Fibroblast of villous mesenchyme (primary cell): ENCODE data around the gene LCE1E. TPM values are rescaled to one million over a fixed set of nuclear protein-coding genes. Genes with fewer than 3 reads are reported as not detected.

Experiments used
- DNase-seq: peaks from one replicate; pipeline ENCODE4 v3.0.0-alpha.2; 2010; ENCODE audit warnings: low read depth
- H3K4me3 ChIP-seq: 2 replicates; pipeline ENCODE4 v1.5.1; 2011; ENCODE audit warnings: low read depth, mild to moderate bottlenecking, low read length
- total RNA-seq: library from RNA; depleted of rRNA; stranded (reverse); fragments of >200 nt; gene quantifications from 2 replicates; pipeline ENCODE4 v1.2.3, GENCODE V29; 2012
- TF ChIP-seq, protein P1 (sequence below): IDR thresholded peaks from 2 replicates; pipeline ENCODE4 v1.5.1; 2012; ENCODE audit warnings: low read depth, mild to moderate bottlenecking, low read length; ENCODE audit not compliant: insufficient read depth

Gene LCE1E
- total RNA-seq, 1 donor = not detected

DNA sequence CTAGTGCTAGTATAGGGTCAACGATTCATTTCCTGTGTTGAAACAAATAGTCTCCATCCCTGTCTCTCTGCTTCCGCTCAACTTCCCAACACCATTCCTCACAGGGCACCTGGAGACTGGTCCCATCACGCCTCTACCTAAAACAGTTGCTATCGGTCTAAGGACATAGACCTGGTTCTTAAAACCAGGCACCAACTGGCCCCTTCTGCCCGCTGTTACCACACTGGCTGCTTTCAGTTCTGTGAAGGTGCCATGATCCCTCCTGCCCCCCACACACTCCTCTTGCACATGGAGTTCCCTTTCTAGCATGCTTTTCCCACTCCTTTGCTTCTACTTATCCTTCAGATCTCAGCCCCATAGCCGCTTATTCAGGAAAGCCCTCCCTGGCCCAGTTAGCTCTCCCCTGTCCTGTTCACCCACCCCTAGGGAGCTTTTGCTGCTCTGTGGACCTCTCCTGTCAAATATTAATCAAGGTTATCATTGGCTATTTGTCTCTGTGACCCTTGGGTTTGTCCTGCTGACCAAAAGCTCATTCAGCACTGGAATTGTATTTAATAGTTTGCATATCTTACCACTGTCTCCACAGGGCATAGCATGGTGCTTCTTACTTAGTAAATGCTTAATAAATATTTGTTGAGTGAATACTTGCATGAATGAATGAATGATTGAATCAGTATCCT is 40.2 kb upstream of the LCE1E start:
- TF ChIP-seq, protein P1, sequence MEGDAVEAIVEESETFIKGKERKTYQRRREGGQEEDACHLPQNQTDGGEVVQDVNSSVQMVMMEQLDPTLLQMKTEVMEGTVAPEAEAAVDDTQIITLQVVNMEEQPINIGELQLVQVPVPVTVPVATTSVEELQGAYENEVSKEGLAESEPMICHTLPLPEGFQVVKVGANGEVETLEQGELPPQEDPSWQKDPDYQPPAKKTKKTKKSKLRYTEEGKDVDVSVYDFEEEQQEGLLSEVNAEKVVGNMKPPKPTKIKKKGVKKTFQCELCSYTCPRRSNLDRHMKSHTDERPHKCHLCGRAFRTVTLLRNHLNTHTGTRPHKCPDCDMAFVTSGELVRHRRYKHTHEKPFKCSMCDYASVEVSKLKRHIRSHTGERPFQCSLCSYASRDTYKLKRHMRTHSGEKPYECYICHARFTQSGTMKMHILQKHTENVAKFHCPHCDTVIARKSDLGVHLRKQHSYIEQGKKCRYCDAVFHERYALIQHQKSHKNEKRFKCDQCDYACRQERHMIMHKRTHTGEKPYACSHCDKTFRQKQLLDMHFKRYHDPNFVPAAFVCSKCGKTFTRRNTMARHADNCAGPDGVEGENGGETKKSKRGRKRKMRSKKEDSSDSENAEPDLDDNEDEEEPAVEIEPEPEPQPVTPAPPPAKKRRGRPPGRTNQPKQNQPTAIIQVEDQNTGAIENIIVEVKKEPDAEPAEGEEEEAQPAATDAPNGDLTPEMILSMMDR = no peak
- no peak overlapping the region for H3K4me3 ChIP-seq
- DNase-seq = no peak

DNA sequence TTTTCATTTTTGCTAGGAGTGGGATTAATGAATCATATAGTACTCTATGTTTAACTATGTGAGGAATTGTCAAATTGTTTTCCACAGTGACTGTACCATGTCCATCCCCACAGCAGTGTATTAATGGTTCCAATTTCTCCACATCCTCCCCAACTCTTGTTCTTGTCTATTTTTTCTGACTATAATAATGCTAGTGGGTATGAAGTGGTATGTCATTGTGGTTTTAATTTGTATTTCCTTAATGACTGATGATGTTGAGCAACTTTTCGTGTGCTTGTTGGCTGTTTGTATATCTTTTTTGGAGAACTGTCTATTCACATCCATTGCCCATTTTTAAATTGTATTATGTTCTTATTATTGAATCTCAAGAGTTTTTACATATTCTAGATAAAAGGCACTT is 38.2 kb upstream of the LCE1E start:
- no peak for DNase-seq
- TF ChIP-seq, protein P1 = no peak
- no peak overlapping the region for H3K4me3 ChIP-seq

DNA sequence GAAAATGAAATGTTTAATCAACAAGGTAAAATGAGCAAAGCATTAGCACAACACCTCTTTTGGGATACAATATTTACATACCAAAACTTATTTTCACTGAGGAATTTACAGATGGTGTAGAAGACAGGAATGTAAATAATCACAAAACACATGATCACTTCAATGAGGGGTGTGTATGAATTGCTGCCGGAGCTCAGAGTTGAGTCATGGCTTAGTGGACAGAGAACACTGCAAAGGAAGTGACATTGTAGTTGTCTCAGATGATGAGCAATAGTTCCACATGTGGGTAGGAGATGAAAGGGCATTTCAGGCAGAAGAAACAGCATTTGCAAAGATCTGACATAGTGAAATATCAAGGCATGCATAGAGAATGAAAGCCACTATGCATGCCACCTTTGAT is 33.8 kb upstream of the LCE1E start:
- H3K4me3 ChIP-seq = no peak overlapping the region
- TF ChIP-seq, protein P1 = no peak
- peak; percentile 34 for DNase-seq

DNA sequence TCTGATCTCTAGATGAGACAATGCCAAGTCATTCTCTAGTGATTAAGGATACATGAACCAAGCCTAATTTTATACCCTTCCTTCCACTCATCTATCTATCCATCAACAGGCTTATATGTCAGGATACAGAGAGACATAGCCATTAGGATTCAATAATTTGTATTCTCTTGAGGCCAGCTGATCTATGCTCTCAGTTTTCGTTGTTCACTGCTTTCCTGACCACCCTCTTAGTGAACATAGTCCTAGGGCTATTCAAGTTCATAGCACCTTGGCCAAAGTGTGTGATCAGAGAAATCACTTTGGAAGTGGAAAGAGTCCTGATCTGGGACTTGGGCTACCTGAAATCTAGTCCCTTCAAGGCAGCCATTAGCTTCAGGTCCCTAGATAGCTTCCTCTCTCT is 32.5 kb upstream of the LCE1E start:
- no peak for DNase-seq
- TF ChIP-seq, protein P1 = no peak
- H3K4me3 ChIP-seq = no peak overlapping the region

DNA sequence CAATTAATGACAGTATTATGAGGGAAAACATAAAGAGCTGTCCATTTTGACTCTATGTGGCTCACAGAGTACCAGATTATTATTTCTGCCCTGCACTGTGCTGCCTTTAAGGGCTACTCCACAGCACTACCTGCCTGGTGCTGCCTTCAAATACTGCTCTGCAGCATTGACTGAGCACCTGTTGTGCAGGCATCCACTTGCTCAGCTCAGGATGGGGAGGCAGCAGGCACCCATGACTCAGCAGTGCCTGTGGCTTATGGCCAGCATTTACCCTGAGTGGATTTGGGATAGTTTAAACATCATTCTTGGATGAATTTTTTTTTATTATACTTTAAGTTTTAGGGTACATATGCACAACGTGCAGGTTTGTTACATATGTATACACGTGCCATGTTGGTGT is 29.2 kb upstream of the LCE1E start:
- H3K4me3 ChIP-seq = no peak overlapping the region
- TF ChIP-seq, protein P1 = no peak
- no peak for DNase-seq

DNA sequence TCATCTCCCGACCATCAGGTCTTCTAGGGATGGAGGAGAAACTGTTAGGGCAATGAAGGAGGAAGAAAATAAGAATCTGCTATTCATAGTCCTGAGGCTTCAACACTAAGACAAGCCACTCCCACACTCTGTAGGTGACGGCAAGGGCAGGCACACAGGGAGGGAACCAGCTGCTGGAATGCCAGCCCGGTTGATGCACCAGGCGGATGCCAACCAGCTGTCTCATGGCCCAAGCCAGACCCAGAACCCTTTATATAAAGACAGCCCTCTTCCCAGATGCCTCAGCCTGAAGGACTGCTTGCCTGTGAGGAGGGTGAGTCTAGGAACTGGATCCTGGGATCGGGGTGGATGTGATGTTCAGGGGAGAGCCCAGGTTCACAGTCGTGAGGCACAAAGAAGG is 28.3 kb upstream of the LCE1E start, which contains the start of gene KPRP:
Gene KPRP, plus strand, starts transcription at position 279 of the 400 bp plus-strand sequence. CDS start 1,564 bp downstream, outside the sequence.
- H3K4me3 ChIP-seq = no peak within 1 kb of the TSS
- TF ChIP-seq, protein P1 = no peak
- no peak for DNase-seq

DNA sequence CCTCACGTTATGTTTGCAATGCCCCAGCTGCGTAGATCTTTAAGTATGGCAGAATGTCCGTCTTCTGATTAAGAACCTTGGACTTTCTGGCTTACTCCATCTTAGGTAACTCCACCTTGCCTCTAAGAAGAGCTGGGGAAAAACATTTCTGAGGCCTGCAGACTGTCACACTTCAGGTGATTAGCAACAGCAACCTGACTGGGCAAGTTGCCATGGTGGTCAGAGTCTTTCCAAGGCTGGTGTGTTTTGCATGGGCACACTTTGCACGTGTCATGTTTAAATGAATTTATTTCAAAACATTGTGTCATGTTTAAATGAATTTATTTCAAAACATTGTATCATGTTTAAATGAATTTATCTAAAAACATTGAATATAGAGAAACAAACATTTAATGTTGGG is 27.4 kb upstream of the LCE1E start:
- no peak for DNase-seq
- H3K4me3 ChIP-seq = no peak overlapping the region
- TF ChIP-seq, protein P1 = no peak
